DND-41 (cell line): ENCODE data around the gene VASH2.
A peak's percentile ranks its signal among the peaks of the same experiment; 100 is the strongest.

Experiments
- ATAC-seq: fragments of 200-7000 bp; cut with Tn5 transposase; 3 replicates; pipeline ENCODE4 v1.9.1; 2021; ENCODE audit warnings: low read depth; ENCODE audit not compliant: insufficient read depth
- DNase-seq: peaks from one replicate; pipeline ENCODE4 v3.0.0-alpha.2; 2020
- H2AFZ ChIP-seq: 2 replicates; pipeline ENCODE4 v1.6.0; 2012; ENCODE audit warnings: low read depth, low read length
- H3K27ac ChIP-seq: 2 replicates; pipeline ENCODE4 v1.5.1; 2012; ENCODE audit warnings: low read length, inconsistent platforms
- H3K27me3 ChIP-seq: fragments of 200-600 bp; sonication (generic); 2 replicates; pipeline ENCODE4 v1.6.0; 2012; ENCODE audit warnings: low read length, mild to moderate bottlenecking, inconsistent platforms; ENCODE audit not compliant: insufficient read depth, poor library complexity
- H3K36me3 ChIP-seq: 2 replicates; pipeline ENCODE4 v1.5.1; 2012; ENCODE audit warnings: low read length, inconsistent platforms; ENCODE audit not compliant: insufficient read depth
- H3K4me1 ChIP-seq: 2 replicates; pipeline ENCODE4 v1.5.1; 2012; ENCODE audit warnings: mild to moderate bottlenecking, low read length; ENCODE audit not compliant: insufficient read depth
- H3K4me2 ChIP-seq: 2 replicates; pipeline ENCODE4 v1.6.0; 2012; ENCODE audit warnings: mild to moderate bottlenecking, moderate library complexity, low read length, inconsistent platforms; ENCODE audit not compliant: insufficient read depth
- H3K4me3 ChIP-seq, 2 experiments: fragments of 200-600 bp in 1 of 2; shearing (Covaris generic) in 1 of 2; 2 replicates each; pipeline ENCODE4 v1.5.1; 2012 to 2016; ENCODE audit warnings: inconsistent platforms in 2 of 2, low read length in 2 of 2, mild to moderate bottlenecking in 2 of 2, low read depth in 1 of 2, moderate library complexity in 1 of 2
- H3K79me2 ChIP-seq: 2 replicates; pipeline ENCODE4 v1.6.0; 2012; ENCODE audit warnings: low read length, inconsistent platforms; ENCODE audit not compliant: insufficient read depth
- H3K9ac ChIP-seq: 2 replicates; pipeline ENCODE4 v1.6.0; 2012; ENCODE audit warnings: low read depth, mild to moderate bottlenecking, inconsistent platforms, low read length, moderate library complexity
- H3K9me3 ChIP-seq: 2 replicates; pipeline ENCODE4 v1.5.1; 2012; ENCODE audit warnings: low read length, moderate library complexity, mild to moderate bottlenecking, inconsistent platforms; ENCODE audit not compliant: insufficient read depth, severe bottlenecking
- H4K20me1 ChIP-seq: 2 replicates; pipeline ENCODE4 v1.6.0; 2012; ENCODE audit warnings: low read length; ENCODE audit not compliant: insufficient read depth
- EZH2 ChIP-seq: IDR thresholded peaks from 3 replicates; pipeline ENCODE4 v1.6.1; 2012; ENCODE audit warnings: borderline replicate concordance, low read depth, mild to moderate bottlenecking, moderate library complexity, low read length, inconsistent platforms; ENCODE audit not compliant: severe bottlenecking
- TF ChIP-seq, protein P1 (sequence below): IDR thresholded peaks from 2 replicates; pipeline ENCODE4 v1.5.1; 2012; ENCODE audit warnings: borderline replicate concordance, low read length, moderate library complexity, mild to moderate bottlenecking; ENCODE audit not compliant: poor library complexity, severe bottlenecking; ENCODE audit errors: extremely low read depth

Gene VASH2

GRCh38 chr1:212955961-212956620 is 5.8 kb downstream of the VASH2 start:
- Histone ChIP-seq H3K4me3 (no peak overlapping the region), H3K4me1 (peaks cover 5% of the 10 kb centered on the region), H2AFZ (no peak overlapping the region), H3K4me2 (no peak overlapping the region), H3K27me3 (peaks cover 10% of the 10 kb centered on the region), H3K9ac (no peak overlapping the region), H3K36me3 (no peaks in the 10 kb centered on the region), H3K27ac (no peak overlapping the region), H3K9me3 (no peaks in the 10 kb centered on the region), H3K79me2 (no peaks in the 10 kb centered on the region), H4K20me1 (no peaks in the 10 kb centered on the region)
- no peak for TF ChIP-seq EZH2
- TF ChIP-seq, protein P1, sequence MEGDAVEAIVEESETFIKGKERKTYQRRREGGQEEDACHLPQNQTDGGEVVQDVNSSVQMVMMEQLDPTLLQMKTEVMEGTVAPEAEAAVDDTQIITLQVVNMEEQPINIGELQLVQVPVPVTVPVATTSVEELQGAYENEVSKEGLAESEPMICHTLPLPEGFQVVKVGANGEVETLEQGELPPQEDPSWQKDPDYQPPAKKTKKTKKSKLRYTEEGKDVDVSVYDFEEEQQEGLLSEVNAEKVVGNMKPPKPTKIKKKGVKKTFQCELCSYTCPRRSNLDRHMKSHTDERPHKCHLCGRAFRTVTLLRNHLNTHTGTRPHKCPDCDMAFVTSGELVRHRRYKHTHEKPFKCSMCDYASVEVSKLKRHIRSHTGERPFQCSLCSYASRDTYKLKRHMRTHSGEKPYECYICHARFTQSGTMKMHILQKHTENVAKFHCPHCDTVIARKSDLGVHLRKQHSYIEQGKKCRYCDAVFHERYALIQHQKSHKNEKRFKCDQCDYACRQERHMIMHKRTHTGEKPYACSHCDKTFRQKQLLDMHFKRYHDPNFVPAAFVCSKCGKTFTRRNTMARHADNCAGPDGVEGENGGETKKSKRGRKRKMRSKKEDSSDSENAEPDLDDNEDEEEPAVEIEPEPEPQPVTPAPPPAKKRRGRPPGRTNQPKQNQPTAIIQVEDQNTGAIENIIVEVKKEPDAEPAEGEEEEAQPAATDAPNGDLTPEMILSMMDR: no peak
- DNase-seq (no peak), ATAC-seq (no peak)

GRCh38 chr1:212957546-212957945 is 7.2 kb downstream of the VASH2 start:
- Histone ChIP-seq H2AFZ (no peak overlapping the region), H3K9me3 (no peaks in the 10 kb centered on the region), H3K79me2 (no peaks in the 10 kb centered on the region), H3K9ac (no peak overlapping the region), H3K4me3 (no peak overlapping the region), H3K4me1 (peaks cover 5% of the 10 kb centered on the region), H4K20me1 (no peaks in the 10 kb centered on the region), H3K36me3 (no peaks in the 10 kb centered on the region), H3K4me2 (no peak overlapping the region), H3K27ac (no peak overlapping the region), H3K27me3 (peaks cover 7% of the 10 kb centered on the region)
- DNase-seq (no peak), ATAC-seq (no peak)
- TF ChIP-seq, protein P1: no peak
- no peak for TF ChIP-seq EZH2

DNA sequence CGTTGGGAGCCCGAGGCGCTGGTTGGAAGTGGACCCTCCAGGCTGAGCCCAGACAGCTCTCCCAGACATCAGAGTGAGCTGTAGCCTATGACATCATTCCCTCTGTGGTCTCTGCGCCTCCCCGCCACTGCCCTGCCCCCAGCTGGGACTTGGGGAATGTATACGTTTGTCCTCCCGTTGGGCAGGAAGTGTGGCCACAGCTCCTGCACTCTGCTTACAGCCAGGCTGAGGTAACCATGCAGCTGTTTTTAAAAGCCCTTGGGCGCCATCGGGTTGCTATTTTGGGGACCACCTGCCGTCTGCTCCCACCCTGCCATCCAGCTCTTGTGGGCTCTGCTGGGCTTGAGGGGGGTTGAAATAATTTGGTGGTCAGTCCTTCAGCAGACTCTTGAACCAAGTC is 7.8 kb downstream of the VASH2 start:
- no peak overlapping the region for H2AFZ ChIP-seq
- ATAC-seq (peak; percentile 83), DNase-seq (peak; percentile 60)
- no peak overlapping the region for H3K4me3 ChIP-seq
- H3K27ac ChIP-seq: no peak overlapping the region
- H3K27me3 ChIP-seq: peaks cover 7% of the 10 kb centered on the region
- H3K9me3 ChIP-seq: no peaks in the 10 kb centered on the region
- H4K20me1 ChIP-seq: no peaks in the 10 kb centered on the region
- no peaks in the 10 kb centered on the region for H3K79me2 ChIP-seq
- H3K4me1 ChIP-seq: peaks cover 5% of the 10 kb centered on the region
- H3K4me2 ChIP-seq: no peak overlapping the region
- H3K36me3 ChIP-seq: no peaks in the 10 kb centered on the region
- no peak for TF ChIP-seq EZH2
- TF ChIP-seq, protein P1: peak; percentile 21
- no peak overlapping the region for H3K9ac ChIP-seq
